Fibroblast of the aortic adventitia (primary cell): ENCODE data around the gene SPTLC1. TPM values are rescaled to one million over a fixed set of nuclear protein-coding genes. Genes with fewer than 3 reads are reported as not detected.
A peak's percentile ranks its signal among the peaks of the same experiment; 100 is the strongest.
"Not testable (repeated sequence)": the region's sequence is repeated elsewhere in the genome, so short reads cannot be mapped to it uniquely, and the experiment has no call there.

Source experiments
- DNase-seq: peaks from one replicate; pipeline ENCODE4 v3.0.0-alpha.2; 2010; ENCODE audit warnings: low read depth
- H3K4me3 ChIP-seq: 2 replicates; pipeline ENCODE4 v1.5.1; 2011; ENCODE audit warnings: low read depth, mild to moderate bottlenecking, control low read depth, low read length, moderate library complexity
- CTCF ChIP-seq: IDR thresholded peaks from 2 replicates; pipeline ENCODE4 v1.5.1; 2011; ENCODE audit warnings: mild to moderate bottlenecking, low read length, control low read depth, inconsistent platforms; ENCODE audit not compliant: insufficient read depth
- total RNA-seq: library from RNA; depleted of rRNA; stranded (reverse); fragments of >200 nt; gene quantifications from 2 replicates; pipeline ENCODE4 v1.2.3, GENCODE V29; 2012; ENCODE audit warnings: low replicate concordance

SPTLC1 gene
- total RNA-seq, 1 donor = 119 TPM

- no peak overlapping the region for H3K4me3 ChIP-seq
- DNase-seq = no peak
- TF ChIP-seq CTCF = no peak
These were observed 42.9 kb upstream of the SPTLC1 start for GRCh38 chr9:92158097-92158601.

GRCh38 chr9:92155736-92156135 lies 40.5 kb upstream of the SPTLC1 start:
- DNase-seq, H3K4me3 ChIP-seq: not testable (repeated sequence)

- TF ChIP-seq CTCF = no peak
- H3K4me3 ChIP-seq = no peak overlapping the region
- no peak for DNase-seq
These were observed 40.0 kb upstream of the SPTLC1 start for GRCh38 chr9:92155221-92155620.

- DNase-seq = peak; percentile 79
- H3K4me3 ChIP-seq = not testable (repeated sequence)
These were observed 38.5 kb upstream of the SPTLC1 start for GRCh38 chr9:92153466-92154415.

GRCh38 chr9:92151691-92152393 lies 36.6 kb upstream of the SPTLC1 start:
- H3K4me3 ChIP-seq = no peak overlapping the region
- peak; percentile 56 for DNase-seq
- TF ChIP-seq CTCF = no peak

GRCh38 chr9:92150501-92151470 lies 35.6 kb upstream of the SPTLC1 start:
- not testable (repeated sequence) for DNase-seq, H3K4me3 ChIP-seq

GRCh38 chr9:92147852-92148180 lies 32.6 kb upstream of the SPTLC1 start:
- peak; percentile 6 for DNase-seq
- no peak for TF ChIP-seq CTCF
- no peak overlapping the region for H3K4me3 ChIP-seq
